DOHH2 (cell line): ENCODE data around the gene HDAC11.
"Not testable (repeated sequence)": the region's sequence is repeated elsewhere in the genome, so short reads cannot be mapped to it uniquely, and the experiment has no call there.

Source experiments
- CTCF ChIP-seq: fragments of 200-600 bp; sonication (generic); IDR thresholded peaks from one replicate; pipeline ENCODE4 v1.5.1; 2014; ENCODE audit warnings: antibody characterized with exemption, mild to moderate bottlenecking, low read depth, low read length; ENCODE audit not compliant: poor library complexity, severe bottlenecking
- EZH2phosphoT487 ChIP-seq: fragments of 200-600 bp; sonication (generic); IDR thresholded peaks from 2 replicates; pipeline ENCODE4 v1.6.1; 2017; ENCODE audit warnings: borderline replicate concordance, mild to moderate bottlenecking, antibody characterized with exemption, low read length, moderate library complexity, mixed read lengths

GRCh38 chr3:13521749-13522148 lies 41.6 kb downstream of the HDAC11 start:
- not testable (repeated sequence) for TF ChIP-seq CTCF, EZH2phosphoT487
